GM21723 (cell line): ENCODE measurements around the gene PGLYRP1.

ENCODE experiments used
- ATAC-seq: cut with Tn5 transposase; IDR thresholded peaks from one replicate; pipeline ENCODE4 v1.9.1; 2021; ENCODE audit warnings: mild to moderate bottlenecking, moderate library complexity; ENCODE audit not compliant: unreplicated experiment

PGLYRP1 gene

DNA sequence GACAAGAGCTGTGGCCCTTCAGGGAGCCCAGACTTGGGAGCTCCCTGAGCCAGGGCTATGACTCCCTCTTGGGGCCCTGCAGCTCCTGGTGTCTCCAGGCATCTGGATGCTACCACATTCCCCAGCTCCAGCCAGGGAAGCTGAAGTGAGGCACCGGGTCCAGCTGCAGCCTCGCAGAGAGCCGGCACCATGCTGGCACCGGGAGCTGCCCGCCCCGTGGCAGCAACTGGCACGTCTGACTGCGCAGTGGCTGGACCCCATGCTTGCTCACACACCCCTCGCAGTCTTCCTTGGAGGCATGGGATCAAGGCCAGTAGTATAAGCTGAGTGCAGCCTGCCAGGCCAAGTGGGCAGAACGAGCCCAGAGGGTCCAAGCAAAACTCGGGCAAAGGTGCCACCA is 10.5 kb upstream of the PGLYRP1 start:
- ATAC-seq = no peak

DNA sequence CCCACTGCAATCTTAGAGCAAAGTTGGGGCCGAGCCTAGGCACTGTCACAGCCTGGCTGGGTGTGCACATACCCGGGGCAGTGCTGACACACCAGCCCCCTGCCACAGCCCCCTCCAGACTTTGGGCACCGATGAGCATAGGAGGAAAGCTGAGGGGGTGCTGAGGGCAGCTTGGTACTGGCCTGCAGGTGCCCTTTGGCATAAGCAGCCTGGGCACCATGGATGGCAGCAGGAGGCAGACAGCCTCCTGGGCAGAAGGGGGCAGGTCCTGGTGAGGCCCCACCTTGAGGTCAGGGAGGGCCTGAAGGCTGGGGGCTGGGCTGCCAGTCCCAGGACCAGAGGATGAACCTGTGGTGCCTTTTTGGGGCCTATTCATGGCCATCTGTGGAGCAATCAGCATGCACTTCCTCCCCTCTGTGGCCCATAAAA is 9.8 kb upstream of the PGLYRP1 start:
- no peak for ATAC-seq

DNA sequence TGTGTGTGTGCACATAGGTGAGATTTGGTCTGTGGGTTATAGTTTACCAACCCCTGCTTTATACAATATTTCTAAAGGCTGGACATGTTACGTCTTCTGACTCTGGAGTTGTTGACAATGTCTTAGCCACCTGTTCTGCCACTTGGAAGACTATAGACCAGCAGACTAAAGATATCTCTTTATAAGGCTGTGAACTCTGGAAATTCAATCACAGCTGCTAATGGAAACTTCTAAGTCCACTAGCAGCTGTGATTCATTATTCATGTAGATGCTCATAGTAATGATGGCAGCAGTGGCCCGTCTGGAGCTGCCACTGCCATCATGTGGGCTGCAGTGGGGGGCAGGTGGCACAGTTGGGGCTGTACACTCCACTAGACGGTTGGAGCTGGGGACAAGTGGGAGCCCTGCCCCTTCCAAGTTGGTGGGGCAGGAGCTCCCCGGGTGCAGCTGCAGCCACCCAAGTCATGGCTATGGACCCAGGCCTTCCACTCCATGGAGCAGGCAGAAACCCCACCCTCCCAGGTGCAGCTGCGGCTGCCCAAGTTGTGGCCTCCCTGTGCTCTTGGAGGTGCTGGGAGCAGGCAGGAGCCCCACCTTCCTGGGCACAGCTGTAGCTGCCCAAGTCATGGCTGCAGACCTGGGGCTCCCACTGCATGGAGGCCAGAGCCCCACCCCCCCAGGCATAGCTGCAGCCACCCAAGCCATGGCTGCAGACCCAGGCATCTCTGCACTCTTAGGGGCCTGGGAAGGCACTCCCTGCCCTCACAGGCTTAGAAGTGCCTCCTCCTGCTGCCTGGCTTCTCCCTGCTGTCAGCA is 9.1 kb upstream of the PGLYRP1 start:
- ATAC-seq = no peak

DNA sequence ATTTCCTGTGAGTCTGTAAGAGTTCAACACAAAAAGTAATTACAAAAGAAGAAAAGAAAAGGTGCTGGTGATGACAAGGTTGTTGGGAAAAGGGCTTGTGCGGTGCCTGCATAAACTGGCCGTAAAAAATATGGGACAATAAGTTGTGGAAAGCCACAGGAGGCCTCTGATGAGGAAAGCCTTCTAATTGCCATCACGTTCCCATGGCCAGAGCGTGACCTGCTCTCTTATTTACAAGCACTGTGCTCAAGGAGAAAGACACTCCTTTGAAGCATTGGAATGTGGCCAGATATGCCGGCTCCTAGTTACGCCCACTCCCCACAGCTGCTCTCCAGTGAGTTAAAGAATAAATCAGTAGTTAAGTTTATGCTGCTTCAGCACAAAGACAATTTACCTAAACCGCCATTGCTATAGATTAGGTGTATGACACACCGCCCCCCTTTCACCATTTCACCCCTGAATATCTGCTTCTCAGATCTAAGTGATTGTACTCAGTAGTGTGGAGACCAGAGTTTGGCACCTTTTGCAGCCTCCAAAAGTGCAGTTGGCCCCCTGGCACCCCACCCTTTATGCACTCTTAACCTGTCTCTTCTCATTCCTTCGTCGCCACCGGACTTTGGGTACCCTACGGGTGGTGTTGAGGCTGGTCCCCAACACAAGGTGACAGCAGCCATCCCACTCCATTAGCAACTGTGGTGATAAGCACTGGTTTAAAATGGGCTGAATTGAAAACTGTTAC is 8.1 kb upstream of the PGLYRP1 start:
- no peak for ATAC-seq

DNA sequence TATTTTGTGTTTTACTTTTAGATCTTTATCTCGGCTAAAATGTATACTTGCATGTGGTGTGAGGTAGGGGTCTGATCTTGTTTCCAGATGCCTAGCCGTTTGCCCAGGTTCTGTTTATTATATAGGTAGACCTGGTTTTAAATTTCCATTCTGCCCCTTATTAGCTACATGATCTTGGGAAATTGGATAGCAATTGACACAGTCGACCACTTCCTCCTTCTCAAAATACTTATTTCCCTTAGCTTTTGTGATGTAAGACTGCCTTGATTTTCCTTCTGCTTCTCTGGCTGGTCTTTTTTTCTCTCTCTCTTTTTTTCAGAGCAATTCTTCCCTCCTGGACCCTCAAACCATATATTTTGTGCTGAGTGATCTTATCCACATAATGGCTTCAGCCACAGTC is 3.0 kb upstream of the PGLYRP1 start:
- no peak for ATAC-seq

DNA sequence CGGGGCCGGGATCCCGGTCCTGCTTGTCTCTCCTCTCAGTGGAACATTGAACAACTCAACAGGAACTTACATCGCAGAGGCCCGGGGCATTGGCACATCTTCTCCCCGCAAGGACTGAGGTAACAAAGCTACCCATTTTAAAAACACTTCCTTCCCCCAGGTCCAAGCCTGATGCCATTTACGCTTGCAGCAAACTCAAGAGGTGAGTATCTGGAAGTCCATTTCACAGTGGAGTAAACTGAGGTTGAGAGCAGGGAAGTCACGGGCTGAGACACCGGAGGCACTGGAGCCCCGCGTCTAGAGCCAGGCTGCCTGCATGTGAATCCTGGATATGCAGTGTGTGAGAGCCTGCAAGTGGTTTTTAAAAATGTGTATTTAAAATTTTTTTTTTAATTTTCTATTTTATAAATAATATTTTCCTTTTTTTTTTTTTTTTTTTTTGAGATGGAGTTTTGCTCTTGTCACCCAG is 492 bp upstream of the PGLYRP1 start:
- ATAC-seq = no peak

DNA sequence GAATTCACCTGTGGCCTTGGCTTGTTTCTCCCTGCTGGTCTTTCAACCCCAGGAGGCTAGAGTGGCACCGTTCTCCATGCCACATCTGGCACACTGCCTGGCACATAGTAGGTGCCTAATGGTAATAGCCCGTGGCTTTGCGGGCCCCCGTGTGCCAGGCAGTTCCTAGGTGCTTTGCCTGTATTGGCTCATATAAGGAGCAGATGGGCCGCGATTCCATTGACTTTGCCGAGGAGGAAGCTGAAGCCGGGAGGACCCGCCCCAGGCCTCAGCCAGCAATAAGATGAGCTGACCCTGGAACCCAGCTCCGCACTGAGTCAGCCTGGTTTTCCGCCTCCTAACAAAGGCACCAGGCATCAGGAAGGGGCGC is 807 bp downstream of the PGLYRP1 start:
- no peak for ATAC-seq

DNA sequence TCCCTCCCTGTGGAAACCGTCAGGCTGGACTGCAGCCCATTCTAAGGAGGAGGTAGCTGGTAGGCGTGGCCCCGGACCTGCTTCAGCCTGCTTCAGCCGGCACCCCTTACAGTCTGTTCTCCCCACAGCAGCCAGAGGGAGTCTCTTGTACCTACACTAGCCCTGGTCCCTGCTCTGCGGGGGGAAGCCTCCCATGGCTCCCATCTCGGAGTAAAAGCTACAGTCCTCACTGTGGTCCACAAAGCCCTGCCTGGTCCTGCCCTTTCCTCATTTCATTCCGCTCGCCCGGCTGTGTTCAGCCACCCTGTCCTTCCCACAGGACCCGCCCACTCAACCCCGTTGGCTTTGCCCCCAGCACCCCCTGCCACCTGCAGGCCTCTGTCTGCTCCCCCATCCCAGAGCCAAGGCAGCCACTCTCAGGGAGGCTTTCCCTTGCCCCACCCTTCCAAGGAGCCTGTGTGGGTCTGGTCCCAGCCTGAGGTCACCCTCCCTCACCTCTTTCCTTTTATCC is 1.3 kb downstream of the PGLYRP1 start:
- no peak for ATAC-seq

DNA sequence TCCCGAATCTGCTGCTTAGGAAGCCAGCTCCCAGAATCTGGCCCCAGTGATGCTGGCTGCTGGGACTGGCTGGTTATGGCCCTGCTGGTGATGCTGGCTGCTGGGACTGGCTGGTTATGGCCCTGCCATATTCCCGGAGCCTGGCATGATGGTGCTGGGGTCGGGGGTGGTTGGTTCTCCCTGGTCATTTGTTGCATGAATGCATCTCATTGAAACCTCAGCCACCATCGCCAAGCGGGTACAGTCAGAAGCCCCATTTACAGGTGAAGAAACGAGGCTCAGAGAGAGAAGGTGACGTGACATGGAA is 2.1 kb downstream of the PGLYRP1 start:
- ATAC-seq = no peak

DNA sequence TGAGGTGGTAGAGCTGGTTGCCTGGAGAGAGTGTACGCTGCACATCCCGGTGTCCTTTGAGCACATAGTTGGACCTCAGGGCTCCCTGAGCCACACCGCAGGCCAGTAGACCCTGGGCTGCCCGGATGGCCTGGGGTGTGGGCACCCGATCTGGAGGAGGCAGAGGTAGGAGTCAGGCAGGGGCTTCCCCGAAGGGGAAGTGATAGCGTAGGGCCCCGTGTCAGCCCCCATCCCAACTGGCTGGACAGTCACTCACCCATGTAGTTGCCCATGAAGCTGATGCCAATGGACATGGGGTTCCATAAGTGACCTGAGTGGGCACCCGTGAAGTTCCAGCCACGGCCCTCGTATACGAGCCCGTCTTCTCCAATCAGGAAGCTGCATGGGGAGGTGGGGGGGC is 3.6 kb downstream of the PGLYRP1 start:
- ATAC-seq = no peak

DNA sequence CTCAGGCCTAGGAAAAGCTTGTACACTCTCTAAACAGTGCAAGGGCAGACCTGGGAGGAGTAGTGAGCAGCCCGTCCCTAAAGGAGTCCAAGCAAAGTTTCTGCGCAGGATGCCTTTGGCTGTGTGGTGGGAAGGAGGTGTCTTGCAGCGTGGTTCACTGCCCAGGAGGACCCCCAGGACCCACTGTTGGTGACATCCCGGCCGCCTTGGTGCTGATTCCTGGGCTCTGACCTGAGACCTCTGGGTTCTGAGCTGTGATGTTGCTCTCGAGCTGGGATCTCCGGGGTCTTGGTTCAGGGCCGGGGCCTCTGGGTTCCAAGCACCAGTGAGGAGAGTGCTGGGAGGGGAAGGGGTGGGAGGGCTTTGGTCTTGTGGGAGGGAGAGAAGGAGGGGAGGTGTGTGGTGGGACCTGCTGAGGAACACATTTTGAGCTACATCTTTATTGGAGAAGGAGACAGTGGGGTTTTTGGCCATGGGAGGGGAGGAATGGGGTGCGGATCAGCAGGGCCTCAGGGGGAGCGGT is 4.1 kb downstream of the PGLYRP1 start:
- ATAC-seq = no peak

DNA sequence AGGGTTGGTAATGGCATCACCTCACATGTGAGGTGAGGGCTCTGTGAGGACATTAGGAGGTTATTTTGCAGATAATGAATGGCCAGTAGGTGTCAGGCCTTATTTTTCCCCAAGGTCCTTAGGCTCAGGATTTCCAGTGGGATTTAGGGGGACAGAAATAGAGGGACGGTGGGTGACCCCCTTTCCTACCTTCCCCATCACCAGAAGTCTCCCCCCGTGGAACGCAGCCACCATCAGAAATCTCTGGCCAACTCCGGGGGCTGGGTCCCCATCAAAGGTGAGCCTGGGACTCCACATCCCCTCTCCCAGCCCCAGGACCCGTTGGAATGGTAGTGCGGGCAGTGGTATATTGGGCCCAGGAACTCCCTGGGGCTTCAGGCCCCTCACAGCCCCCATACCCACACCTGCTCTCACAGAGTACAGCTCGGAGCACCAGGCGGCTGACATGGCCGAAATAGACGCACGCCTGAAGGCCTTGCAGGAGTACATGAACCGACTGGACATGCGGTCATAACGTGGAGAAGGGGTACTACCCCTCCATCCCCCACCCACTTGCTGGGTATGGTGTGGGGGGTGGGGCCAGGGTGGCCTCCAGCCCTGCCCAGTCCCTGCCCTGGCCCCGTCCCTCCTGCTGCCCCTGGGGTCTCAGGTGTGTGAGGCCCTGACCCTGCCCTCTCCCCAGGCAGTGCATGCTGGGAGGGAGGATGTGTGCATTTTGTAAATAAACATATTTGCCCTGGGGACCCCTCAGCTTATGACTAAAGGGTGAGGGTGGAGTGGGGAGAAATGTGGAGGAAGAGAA is 4.8 kb downstream of the PGLYRP1 start:
- ATAC-seq = no peak

DNA sequence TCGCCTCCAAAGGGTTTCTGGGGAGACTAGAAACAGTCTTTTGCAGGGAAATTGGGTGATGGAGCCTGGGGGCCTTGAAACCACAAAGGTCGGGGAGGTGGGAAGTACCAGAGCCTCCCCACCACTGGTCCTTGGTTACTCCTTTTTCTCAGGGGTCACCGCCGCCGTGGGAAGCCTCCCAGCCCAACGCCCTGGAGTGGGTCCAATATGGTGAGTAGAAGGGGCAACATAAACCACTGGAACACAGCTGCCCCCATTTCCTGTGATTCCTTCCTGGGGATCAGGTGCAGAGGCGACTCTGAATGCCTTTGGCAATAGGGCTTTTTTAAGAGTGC is 5.8 kb downstream of the PGLYRP1 start:
- no peak for ATAC-seq

DNA sequence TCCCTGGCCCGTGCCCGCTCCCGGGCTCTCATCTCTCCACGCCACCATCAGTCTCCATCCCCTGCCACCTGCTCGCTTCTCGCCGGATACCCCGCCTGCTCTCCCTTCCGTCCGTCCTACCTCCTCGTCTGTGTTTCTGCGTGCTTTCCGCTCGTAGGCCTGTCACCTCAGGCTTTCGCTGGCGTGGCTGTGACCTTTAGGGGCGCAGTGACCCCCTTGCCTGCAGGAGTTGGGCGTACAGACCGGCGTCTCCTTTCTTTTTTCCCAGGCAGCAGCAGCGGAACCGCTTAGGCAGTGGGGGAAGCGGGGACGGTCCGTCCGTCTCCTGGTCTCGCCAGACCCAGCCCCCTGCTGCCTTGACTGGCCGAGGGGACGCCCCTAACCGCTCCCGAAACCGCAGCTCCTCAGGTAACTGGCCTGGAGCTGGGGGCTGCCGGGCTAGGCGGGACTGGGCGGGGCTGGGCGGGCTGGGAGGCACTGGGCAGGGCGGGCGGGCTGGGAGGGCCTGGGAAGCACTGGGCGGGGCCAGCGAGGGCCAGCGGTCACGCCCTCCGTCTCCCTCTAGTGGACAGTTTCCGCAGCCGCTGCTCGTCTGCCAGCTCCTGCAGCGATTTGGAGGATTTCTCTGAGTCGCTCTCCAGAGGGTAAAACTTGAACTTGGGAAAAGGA is 6.3 kb downstream of the PGLYRP1 start:
- no peak for ATAC-seq

DNA sequence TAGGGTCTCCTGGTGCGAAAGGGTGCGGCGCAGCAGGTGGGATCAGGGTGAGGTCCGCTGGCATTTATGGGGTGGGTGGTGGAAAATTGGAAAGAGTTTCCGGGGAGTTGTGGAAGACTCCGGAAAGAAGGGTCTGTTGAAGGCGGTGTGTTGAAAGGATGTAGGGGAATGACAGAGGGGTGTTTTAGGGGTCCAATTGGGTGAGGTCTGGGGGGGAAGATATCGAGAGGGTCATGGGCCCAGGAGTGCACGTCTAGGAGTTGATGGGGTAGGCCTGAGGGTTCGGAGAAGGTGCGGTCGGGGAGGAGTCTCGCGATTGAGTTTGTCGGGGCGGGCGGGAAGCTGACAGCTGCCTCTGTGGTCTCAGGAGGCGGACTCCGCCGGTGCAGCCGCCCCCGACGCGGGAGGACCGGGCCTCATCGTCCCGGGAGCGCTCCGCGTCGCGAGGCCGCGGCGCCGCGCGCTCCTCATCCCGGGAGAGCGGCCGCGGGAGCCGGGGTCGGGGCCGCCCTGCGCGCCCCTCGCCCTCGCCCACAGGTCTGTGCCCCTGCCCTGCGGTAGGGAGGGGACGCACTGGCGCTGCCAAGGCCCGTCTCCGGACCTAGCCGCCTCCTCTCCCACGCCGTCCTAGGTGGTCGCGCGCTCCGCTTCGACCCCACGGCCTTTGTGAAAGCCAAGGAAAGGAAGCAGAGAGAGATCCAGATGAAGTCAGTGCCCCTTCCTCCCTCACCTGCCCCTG is 7.0 kb downstream of the PGLYRP1 start:
- ATAC-seq = no peak

DNA sequence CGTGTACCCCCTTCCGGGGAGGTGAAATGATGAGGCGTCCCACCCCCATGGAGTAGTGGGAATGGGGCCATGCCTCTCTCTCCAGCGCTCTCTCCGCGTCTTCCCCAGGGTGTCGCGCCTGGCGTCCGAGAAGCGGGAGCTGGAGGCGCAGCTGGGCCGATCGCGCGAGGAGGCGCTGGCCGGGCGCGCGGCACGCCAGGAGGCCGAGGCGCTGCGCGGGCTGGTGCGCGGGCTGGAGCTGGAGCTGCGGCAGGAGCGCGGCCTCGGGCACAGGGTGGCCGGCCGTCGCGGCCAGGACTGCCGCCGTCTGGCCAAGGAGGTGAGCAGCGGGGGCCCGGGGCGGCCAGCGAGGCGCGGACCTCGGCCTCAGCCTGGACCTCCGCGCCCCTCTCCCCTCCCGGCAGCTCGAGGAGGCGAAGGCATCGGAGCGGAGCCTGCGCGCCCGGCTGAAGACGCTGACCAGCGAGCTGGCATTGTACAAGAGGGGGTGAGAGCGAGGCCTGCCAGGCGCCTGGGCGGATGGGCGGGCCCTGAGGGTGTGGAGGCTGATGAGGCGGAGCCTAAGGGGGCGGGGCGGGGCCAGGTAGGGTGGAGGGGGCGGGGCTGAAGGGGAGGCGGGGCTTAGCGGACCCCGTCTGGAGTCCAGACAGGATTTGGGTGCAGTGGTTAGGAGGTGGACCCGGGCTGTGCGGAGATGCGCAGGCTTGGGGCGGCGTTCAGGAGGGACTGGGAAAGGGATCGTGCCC is 7.7 kb downstream of the PGLYRP1 start:
- ATAC-seq = no peak

DNA sequence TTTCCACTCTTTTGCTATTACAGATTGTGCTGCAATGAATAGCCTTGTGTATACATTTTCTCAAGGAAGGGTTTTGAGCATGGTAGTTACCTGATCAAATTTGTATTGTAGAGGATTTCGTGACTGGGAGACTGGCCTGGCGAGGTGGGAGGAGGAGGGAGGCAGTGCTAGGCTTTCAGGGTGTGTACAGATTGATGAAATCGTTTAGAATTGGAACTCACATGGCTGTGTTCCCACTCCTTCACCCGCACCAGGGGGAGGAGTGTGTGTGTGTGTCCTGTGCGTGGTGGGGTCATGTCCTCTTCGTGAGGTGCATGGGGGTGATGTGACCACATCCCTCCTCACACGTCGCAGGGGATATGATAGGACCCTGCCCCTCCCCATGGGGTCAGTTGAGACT is 8.3 kb downstream of the PGLYRP1 start:
- no peak for ATAC-seq

DNA sequence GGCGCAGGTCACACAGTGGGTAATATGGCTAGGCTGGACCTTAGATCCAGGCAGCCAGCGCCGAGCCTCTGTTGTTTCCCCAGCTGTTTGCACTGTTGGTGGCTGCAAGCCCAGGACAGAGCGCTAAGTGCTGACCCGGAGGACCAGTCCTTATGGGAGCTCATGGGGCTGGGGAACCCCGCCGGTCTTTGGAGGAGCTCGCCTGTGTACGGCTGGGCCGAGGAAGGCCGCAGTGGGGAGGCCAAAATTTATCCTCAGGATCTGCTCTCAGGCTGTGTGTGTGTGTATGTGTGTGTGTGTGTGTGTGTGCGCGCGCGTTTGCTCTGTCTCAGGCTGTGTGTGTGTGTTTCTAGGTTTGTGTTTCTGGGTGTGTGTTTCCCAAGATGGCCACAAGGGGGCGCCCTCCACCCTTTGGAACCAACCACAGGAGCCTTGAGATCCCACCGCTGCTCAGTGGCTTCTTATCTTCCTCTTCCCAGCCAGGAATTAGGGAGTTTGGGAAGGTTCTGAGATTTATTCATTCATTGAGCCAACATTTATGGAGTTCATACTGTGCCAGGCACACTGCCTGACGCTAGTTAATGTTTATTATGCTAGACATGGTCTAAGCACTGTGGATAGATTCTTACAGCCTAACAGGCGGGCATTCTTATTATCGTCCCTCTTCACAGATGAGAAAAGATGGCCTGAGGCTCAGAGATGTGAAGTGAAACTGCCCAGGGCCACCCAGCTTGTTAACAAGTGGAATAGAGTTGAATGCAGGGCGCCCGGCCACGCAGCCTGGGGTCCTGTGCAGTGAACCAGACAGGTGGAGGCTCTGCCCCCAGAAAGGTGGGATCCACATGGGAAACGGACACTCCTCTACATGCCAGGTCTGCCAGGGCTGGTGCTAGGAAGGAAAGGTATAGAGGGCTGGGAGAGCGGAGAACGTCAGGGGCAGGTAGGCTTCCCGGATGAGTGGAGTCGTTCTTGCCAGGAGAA is 13.0 kb downstream of the PGLYRP1 start:
- no peak for ATAC-seq
